NCI-H2227 (cell line): Measurements from ENCODE around the gene SETD1B.

Experiments
- DNase-seq: peaks from one replicate; lab custom pipeline; 2025; ENCODE audit not compliant: unreplicated experiment; lab: John Stamatoyannopoulos, UW

SETD1B gene

GRCh38 chr12:121795034-121795968, 8.5 kb upstream of the SETD1B start:
- DNase-seq: peak; percentile 87

GRCh38 chr12:121796855-121797751, 6.7 kb upstream of the SETD1B start:
- DNase-seq: peak; percentile 87

GRCh38 chr12:121797937-121798786, 5.6 kb upstream of the SETD1B start:
- DNase-seq: peak; percentile 81

- peak; percentile 50 for DNase-seq
Observed at GRCh38 chr12:121798787-121799155, 5.0 kb upstream of the SETD1B start.

- DNase-seq: peak; percentile 85
Observed at GRCh38 chr12:121799156-121799841, 4.5 kb upstream of the SETD1B start.

- peak; percentile 69 for DNase-seq
Observed at GRCh38 chr12:121799842-121800693, 3.7 kb upstream of the SETD1B start.

GRCh38 chr12:121800694-121801594, 2.9 kb upstream of the SETD1B start:
- peak; percentile 80 for DNase-seq

GRCh38 chr12:121801595-121802484, 2.0 kb upstream of the SETD1B start:
- DNase-seq: peak; percentile 54

- no peak for DNase-seq
Observed at GRCh38 chr12:121802485-121802842, 1.3 kb upstream of the SETD1B start.

GRCh38 chr12:121802843-121803698, 738 bp upstream of the SETD1B start:
- peak; percentile 97 for DNase-seq

GRCh38 chr12:121804417-121805111, 755 bp downstream of the SETD1B start:
- DNase-seq: peak; percentile 37

GRCh38 chr12:121805171-121806008, 1.6 kb downstream of the SETD1B start:
- DNase-seq: peak; percentile 57

- DNase-seq: no peak
Observed at GRCh38 chr12:121806009-121806545, 2.3 kb downstream of the SETD1B start.

- DNase-seq: peak; percentile 34
Observed at GRCh38 chr12:121806546-121807423, 3.0 kb downstream of the SETD1B start.
